Osteocyte (in vitro differentiated cells): ENCODE results near the gene NOSTRIN. TPM values are rescaled to one million over a fixed set of nuclear protein-coding genes. Genes with fewer than 3 reads are reported as not detected.

ENCODE experiments used
- DNase-seq: peaks from one replicate; pipeline ENCODE4 v3.0.0; 2021; ENCODE audit warnings: mixed read lengths; ENCODE audit not compliant: unreplicated experiment; ENCODE audit errors: extremely low spot score
- H3K27ac Mint-ChIP-seq: one replicate; pipeline ENCODE4 v1.8.0; 2021; ENCODE audit warnings: mild to moderate bottlenecking, mixed read lengths; ENCODE audit not compliant: unreplicated experiment
- H3K27me3 Mint-ChIP-seq: one replicate; pipeline ENCODE4 v1.8.0; 2021; ENCODE audit warnings: mixed read lengths; ENCODE audit not compliant: unreplicated experiment
- H3K36me3 Mint-ChIP-seq: one replicate; pipeline ENCODE4 v1.8.0; 2021; ENCODE audit warnings: mixed read lengths; ENCODE audit not compliant: unreplicated experiment
- H3K4me1 Mint-ChIP-seq: one replicate; pipeline ENCODE4 v1.8.0; 2021; ENCODE audit warnings: mixed read lengths; ENCODE audit not compliant: unreplicated experiment
- H3K4me3 Mint-ChIP-seq: one replicate; pipeline ENCODE4 v1.8.0; 2021; ENCODE audit warnings: mild to moderate bottlenecking, moderate library complexity, mixed read lengths; ENCODE audit not compliant: unreplicated experiment
- H3K9me3 Mint-ChIP-seq: one replicate; pipeline ENCODE4 v1.8.0; 2021; ENCODE audit warnings: mixed read lengths; ENCODE audit not compliant: unreplicated experiment
- total RNA-seq: library from RNA; stranded (reverse); gene quantifications from 2 replicates; pipeline ENCODE4 v1.2.1, GENCODE V29; 2021
- TF ChIP-seq, protein P1 (sequence below): fragments of 200-600 bp; sonication (generic); IDR thresholded peaks from 2 replicates; pipeline ENCODE4 v1.5.0; 2021; ENCODE audit warnings: antibody characterized with exemption, mild to moderate bottlenecking, moderate library complexity

Gene NOSTRIN
- total RNA-seq, 1 donor from 2014 or later = not detected

DNA sequence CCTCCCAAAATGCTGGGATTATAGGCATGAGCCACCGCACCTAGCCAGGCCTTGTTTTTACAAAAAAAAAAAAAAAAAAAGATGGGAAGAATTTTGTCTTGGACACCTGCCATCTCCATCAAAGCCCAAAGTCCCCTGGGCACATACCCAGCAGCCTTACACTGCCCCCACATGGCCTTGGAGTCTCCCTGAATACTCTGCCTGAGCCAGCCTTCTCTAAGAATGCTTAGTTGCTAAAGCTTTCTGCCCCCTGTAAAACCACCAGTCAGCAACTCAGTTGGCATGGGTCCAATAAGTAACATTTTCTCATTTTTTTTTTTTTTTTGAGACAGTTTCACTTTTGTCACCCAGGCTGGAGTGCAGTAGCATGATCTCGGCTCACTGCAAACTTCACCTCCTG, 47.2 kb downstream of the NOSTRIN start:
- Mint-ChIP-seq H3K4me1 (peaks cover 5% of the 10 kb centered on the region), H3K4me3 (no peak overlapping the region), H3K9me3 (no peaks in the 10 kb centered on the region), H3K36me3 (no peaks in the 10 kb centered on the region), H3K27me3 (no peaks in the 10 kb centered on the region), H3K27ac (no peak overlapping the region)
- DNase-seq = no peak
- TF ChIP-seq, protein P1, sequence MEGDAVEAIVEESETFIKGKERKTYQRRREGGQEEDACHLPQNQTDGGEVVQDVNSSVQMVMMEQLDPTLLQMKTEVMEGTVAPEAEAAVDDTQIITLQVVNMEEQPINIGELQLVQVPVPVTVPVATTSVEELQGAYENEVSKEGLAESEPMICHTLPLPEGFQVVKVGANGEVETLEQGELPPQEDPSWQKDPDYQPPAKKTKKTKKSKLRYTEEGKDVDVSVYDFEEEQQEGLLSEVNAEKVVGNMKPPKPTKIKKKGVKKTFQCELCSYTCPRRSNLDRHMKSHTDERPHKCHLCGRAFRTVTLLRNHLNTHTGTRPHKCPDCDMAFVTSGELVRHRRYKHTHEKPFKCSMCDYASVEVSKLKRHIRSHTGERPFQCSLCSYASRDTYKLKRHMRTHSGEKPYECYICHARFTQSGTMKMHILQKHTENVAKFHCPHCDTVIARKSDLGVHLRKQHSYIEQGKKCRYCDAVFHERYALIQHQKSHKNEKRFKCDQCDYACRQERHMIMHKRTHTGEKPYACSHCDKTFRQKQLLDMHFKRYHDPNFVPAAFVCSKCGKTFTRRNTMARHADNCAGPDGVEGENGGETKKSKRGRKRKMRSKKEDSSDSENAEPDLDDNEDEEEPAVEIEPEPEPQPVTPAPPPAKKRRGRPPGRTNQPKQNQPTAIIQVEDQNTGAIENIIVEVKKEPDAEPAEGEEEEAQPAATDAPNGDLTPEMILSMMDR = peak; percentile 43

DNA sequence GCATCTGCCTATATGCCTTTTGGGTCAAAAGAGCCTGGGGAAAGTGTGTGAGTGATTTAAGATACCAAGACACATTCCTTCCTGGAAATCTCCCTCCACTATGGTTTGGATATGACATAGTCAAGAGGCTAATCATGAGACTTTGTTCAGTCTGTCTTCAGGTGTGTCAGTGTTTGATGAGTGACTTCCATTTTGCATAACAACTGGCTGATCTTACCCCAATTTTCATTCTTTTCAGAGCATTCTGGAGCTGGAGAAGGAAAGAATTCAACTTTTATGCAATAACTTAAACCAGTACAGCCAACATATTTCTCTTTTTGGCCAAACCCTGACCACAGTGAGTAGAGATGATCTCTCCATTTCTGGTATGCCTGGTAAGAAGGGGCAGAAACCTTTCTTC, 48.4 kb downstream of the NOSTRIN start:
- Mint-ChIP-seq H3K36me3 (no peaks in the 10 kb centered on the region), H3K27ac (no peak overlapping the region), H3K4me1 (peaks cover 5% of the 10 kb centered on the region), H3K9me3 (no peaks in the 10 kb centered on the region), H3K27me3 (no peaks in the 10 kb centered on the region), H3K4me3 (no peak overlapping the region)
- TF ChIP-seq, protein P1 = no peak
- no peak for DNase-seq

DNA sequence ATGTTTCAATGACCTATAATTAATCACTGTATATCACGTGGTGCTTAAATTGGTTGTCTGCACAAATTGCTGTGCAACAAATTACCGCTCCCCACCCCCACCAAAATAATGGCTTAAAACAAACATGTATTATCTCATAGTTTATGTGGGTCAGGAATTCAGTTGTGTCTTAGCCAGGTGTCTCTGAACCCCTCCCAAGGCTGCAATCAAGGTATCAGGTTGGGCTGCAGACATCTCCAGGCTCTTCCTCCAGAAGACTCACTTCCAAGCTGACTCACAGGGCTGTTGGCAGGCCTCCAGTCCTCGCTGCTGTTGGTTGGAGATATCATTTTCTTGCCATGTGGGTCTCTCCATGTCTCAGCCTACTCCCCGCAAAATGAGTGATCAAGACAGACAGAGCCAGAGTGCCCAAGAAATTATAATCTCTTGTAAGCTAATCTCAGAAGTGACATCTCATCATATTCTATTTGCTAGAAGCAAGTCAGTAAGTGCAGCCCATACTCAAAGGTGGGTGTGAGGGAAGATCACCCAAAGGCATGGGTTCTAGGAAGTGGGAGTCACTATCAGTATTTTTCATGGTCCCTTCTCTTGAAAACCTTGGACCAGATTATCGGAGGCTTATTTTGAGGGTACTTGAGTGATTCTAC, 49.4 kb downstream of the NOSTRIN start:
- DNase-seq = no peak
- TF ChIP-seq, protein P1 = no peak
- no peaks in the 10 kb centered on the region for H3K9me3 Mint-ChIP-seq
- no peaks in the 10 kb centered on the region for H3K27me3 Mint-ChIP-seq
- H3K4me3 Mint-ChIP-seq = no peak overlapping the region
- no peaks in the 10 kb centered on the region for H3K36me3 Mint-ChIP-seq
- H3K4me1 Mint-ChIP-seq = peaks cover 5% of the 10 kb centered on the region
- no peak overlapping the region for H3K27ac Mint-ChIP-seq

- H3K27ac Mint-ChIP-seq = no peak overlapping the region
- no peak for DNase-seq
- peaks cover 5% of the 10 kb centered on the region for H3K4me1 Mint-ChIP-seq
- H3K36me3 Mint-ChIP-seq = no peaks in the 10 kb centered on the region
- no peak overlapping the region for H3K4me3 Mint-ChIP-seq
- TF ChIP-seq, protein P1 = no peak
- no peaks in the 10 kb centered on the region for H3K27me3 Mint-ChIP-seq
- no peaks in the 10 kb centered on the region for H3K9me3 Mint-ChIP-seq
These were observed 50.0 kb downstream of the NOSTRIN start for GRCh38 chr2:168852481-168852880.

DNA sequence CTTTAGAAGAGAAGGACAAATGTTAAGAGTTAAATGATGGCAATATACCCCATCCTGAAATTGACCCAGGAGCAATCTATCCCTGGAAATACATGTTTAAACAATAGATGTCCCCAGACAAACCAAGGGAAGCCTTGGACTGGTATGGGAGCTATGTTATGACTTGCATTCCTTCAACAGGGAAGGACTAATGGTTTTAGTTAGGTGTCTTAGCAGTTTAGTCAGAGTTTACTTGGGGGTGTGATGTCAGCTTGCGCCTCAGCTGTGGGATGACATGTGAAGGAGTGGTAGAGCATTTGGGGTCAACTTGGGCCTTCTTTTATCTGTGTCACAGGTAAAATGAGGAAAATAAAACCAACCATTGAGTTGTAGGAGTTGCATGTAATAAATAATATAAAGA, 51.0 kb downstream of the NOSTRIN start:
- Mint-ChIP-seq H3K27me3 (no peaks in the 10 kb centered on the region), H3K4me3 (no peak overlapping the region), H3K27ac (no peak overlapping the region), H3K9me3 (no peaks in the 10 kb centered on the region), H3K36me3 (no peaks in the 10 kb centered on the region), H3K4me1 (peaks cover 5% of the 10 kb centered on the region)
- no peak for DNase-seq
- TF ChIP-seq, protein P1 = no peak
